ENCODE data around the gene CRYBG1.

GRCh38 chr6:106469882-106470281 is 109.4 kb downstream of the CRYBG1 start:
- TF ChIP-seq CTCF (IDR thresholded peaks at IDR 0.05; ENCODE audit: poor library complexity, severe bottlenecking), result no peak
- no peak for TF ChIP-seq RAD21 (conservative IDR thresholded peaks at IDR 0.05)
- no peak for TF ChIP-seq EZH2 (IDR thresholded peaks at IDR 0.05; ENCODE audit: borderline replicate concordance, insufficient read depth, low read length, poor library complexity, severe bottlenecking)
- no peak for TF ChIP-seq EP300 (conservative IDR thresholded peaks at IDR 0.05; ENCODE audit: poor library complexity, severe bottlenecking)
- TF ChIP-seq SMC3 (conservative IDR thresholded peaks at IDR 0.05; ENCODE audit: poor library complexity), result no peak
- no peak for TF ChIP-seq POLR2AphosphoS5 (IDR thresholded peaks at IDR 0.05)
